ENCODE results near the gene SPARCL1. TPM values are rescaled to one million over a fixed set of nuclear protein-coding genes. Genes with fewer than 3 reads are reported as not detected.

Gene SPARCL1, protein sequence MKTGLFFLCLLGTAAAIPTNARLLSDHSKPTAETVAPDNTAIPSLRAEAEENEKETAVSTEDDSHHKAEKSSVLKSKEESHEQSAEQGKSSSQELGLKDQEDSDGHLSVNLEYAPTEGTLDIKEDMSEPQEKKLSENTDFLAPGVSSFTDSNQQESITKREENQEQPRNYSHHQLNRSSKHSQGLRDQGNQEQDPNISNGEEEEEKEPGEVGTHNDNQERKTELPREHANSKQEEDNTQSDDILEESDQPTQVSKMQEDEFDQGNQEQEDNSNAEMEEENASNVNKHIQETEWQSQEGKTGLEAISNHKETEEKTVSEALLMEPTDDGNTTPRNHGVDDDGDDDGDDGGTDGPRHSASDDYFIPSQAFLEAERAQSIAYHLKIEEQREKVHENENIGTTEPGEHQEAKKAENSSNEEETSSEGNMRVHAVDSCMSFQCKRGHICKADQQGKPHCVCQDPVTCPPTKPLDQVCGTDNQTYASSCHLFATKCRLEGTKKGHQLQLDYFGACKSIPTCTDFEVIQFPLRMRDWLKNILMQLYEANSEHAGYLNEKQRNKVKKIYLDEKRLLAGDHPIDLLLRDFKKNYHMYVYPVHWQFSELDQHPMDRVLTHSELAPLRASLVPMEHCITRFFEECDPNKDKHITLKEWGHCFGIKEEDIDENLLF
- not detected in 5 replicates for total RNA-seq (2022; extraction: Qiagen RNA extraction; ENCODE audit: low read depth)

DNA sequence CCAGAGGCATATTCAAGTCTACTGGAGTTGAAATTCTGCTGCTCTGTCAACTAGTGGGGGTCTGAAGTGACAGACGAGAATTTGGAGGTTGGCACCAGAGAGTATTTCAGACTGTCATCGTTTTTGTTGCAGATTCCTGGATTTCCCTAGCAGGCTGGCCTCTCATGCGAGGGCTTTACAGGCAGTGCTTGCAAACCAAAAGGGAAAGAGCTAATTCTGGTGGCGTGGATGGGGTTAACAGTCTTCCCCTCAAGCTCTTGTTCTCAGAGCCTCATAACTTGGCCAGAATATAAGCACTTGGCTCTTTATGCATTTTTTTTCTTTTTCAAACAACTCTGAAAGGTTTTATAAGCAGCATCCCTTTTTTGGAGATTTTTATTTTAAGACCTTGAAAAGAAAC, at the start of gene SPARCL1:
SPARCL1 (minus strand) TSS at position 190 of the 400 bp plus-strand sequence. CDS start 29,802 bp downstream, outside the sequence.

Other genes with a start within 250 kb of the SPARCL1 start
- 0.05 to 0.12 TPM (median 0.09 TPM) in 4 of 5 replicates, not detected in the other for gene HSD17B13, start 206.5 kb downstream of the SPARCL1 start, total RNA-seq (2022; extraction: Qiagen RNA extraction; ENCODE audit: low read depth)
- 44.2 to 51.1 TPM (median 48.1 TPM) in 5 replicates for gene HSD17B11, start 138.2 kb downstream of the SPARCL1 start, total RNA-seq (2022; extraction: Qiagen RNA extraction; ENCODE audit: low read depth)
- gene NUDT9, start 106.8 kb downstream of the SPARCL1 start, total RNA-seq (2022; extraction: Qiagen RNA extraction; ENCODE audit: low read depth), result 23.7 to 28.0 TPM (median 25.1 TPM) in 5 replicates
- gene DSPP, start 79.2 kb upstream of the SPARCL1 start, total RNA-seq (2022; extraction: Qiagen RNA extraction; ENCODE audit: low read depth), result not detected in 5 replicates
- not detected in 5 replicates for gene DMP1, start 120.9 kb upstream of the SPARCL1 start, total RNA-seq (2022; extraction: Qiagen RNA extraction; ENCODE audit: low read depth)

All from A549 treated with CpdA at 1 μM for 4 hours (cell line).